ENCODE measurements around the gene SMIM22. TPM values are rescaled to one million over a fixed set of nuclear protein-coding genes. Genes with fewer than 3 reads are reported as not detected.

The SMIM22 gene
- total RNA-seq, 2 donors from 2014 or later: not detected

DNA sequence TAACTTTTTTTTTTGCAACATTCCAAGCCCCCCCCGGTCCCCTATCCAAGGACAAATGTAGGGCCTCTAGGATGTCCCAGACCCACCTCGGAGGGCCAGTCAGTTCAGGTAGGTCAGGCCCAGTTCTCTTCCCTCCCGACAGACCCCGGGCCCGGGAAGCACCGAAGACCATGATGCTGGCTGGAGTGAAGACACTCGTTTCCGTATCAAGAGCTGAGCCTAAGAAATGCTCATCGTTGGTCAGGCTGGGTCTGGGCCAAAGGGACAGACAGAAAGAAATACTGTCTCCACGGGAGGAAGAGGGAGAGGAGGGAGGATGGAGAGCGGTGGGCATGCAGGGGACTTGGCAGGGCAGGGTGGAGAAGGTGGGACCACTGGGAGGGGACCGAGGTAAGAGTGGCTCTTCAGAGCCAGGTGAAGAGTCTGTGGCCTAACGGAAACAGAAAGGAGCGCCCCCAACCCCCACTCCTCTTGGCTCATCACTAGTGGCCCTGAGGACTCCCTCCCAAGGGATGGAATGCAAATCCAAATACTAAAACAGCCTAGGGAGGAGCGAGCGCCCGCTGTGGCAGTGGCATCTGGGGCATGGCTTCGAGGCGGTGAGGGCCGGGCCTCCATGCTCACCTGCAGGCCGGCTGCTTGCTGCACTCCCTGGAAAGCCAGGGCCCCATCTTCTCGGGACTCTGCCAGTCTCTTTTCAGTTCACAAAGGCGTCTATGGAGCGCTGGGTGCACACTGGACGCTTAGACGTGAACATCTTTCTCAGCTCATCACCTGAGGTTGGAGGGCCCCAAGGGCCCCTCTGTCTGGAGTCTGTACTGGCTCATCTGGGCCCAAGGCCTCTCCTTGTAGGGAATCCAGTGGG is 9.0 kb downstream of the SMIM22 start:
- Histone ChIP-seq H3K27me3 (no peaks in the 10 kb centered on the region), H3K4me3 (no peak overlapping the region), H3K36me3 (peaks cover 41% of the 10 kb centered on the region), H3K9me3 (no peaks in the 10 kb centered on the region), H3K27ac (peak overlapping the region; percentile 36 to 52), H3K4me1 (peaks cover 0 to 47% of the 10 kb centered on the region in 2 donors)
- no peak for DNase-seq (ENCODE audit: low spot score)
- TF ChIP-seq, protein P1, sequence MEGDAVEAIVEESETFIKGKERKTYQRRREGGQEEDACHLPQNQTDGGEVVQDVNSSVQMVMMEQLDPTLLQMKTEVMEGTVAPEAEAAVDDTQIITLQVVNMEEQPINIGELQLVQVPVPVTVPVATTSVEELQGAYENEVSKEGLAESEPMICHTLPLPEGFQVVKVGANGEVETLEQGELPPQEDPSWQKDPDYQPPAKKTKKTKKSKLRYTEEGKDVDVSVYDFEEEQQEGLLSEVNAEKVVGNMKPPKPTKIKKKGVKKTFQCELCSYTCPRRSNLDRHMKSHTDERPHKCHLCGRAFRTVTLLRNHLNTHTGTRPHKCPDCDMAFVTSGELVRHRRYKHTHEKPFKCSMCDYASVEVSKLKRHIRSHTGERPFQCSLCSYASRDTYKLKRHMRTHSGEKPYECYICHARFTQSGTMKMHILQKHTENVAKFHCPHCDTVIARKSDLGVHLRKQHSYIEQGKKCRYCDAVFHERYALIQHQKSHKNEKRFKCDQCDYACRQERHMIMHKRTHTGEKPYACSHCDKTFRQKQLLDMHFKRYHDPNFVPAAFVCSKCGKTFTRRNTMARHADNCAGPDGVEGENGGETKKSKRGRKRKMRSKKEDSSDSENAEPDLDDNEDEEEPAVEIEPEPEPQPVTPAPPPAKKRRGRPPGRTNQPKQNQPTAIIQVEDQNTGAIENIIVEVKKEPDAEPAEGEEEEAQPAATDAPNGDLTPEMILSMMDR (IDR thresholded peaks at IDR 0.05): no peak

- Histone ChIP-seq H3K9me3 (no peaks in the 10 kb centered on the region), H3K4me1 (peaks cover 0 to 45% of the 10 kb centered on the region in 2 donors), H3K27me3 (no peaks in the 10 kb centered on the region), H3K27ac (peak overlapping the region; percentile 36 to 52), H3K4me3 (no peak overlapping the region), H3K36me3 (peaks cover 52% of the 10 kb centered on the region)
- no peak for DNase-seq (ENCODE audit: low spot score)
- TF ChIP-seq, protein P1 (IDR thresholded peaks at IDR 0.05): peak in 1 of 2 donors; percentile 54
These were observed 10.1 kb downstream of the SMIM22 start for GRCh38 chr16:4805231-4805630.

GRCh38 chr16:4806280-4806679 is 11.1 kb downstream of the SMIM22 start:
- Histone ChIP-seq H3K4me3 (no peak overlapping the region), H3K27ac (no peak overlapping the region), H3K9me3 (no peaks in the 10 kb centered on the region), H3K27me3 (no peaks in the 10 kb centered on the region), H3K36me3 (peaks cover 61% of the 10 kb centered on the region), H3K4me1 (peaks cover 0 to 34% of the 10 kb centered on the region in 2 donors)
- no peak for DNase-seq (ENCODE audit: low spot score)
- TF ChIP-seq, protein P1 (IDR thresholded peaks at IDR 0.05): no peak

GRCh38 chr16:4811242-4811641 is 16.1 kb downstream of the SMIM22 start:
- TF ChIP-seq, protein P1 (IDR thresholded peaks at IDR 0.05): no peak
- Histone ChIP-seq H3K9me3 (no peaks in the 10 kb centered on the region), H3K4me3 (no peak overlapping the region), H3K27ac (no peak overlapping the region), H3K27me3 (no peaks in the 10 kb centered on the region), H3K4me1 (peaks cover 0 to 17% of the 10 kb centered on the region in 2 donors), H3K36me3 (peaks cover 77% of the 10 kb centered on the region)
- DNase-seq (ENCODE audit: low spot score): no peak

DNA sequence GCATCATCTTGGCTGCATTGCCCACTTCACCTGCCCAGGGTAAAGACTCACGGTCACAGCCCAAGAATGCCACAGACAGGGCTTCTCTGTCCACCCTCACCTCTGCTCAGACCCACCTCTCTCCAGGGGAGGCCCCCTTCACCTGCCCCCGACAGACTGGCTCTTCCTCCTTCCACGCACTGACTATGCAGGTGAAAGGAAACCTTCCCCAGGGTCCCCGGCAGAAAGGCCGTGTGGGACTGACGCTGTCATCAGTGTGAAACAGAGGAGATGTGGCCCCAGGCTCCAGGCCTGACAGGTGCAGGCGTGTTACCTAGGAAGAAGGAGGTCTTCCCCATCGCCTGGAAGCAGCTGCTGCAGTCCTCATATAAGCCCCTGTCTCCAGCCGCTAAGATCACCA is 16.6 kb downstream of the SMIM22 start:
- TF ChIP-seq, protein P1 (IDR thresholded peaks at IDR 0.05): no peak
- H3K9me3 ChIP-seq: no peaks in the 10 kb centered on the region
- no peak for DNase-seq (ENCODE audit: low spot score)
- no peak overlapping the region for H3K4me3 ChIP-seq
- H3K27me3 ChIP-seq: no peaks in the 10 kb centered on the region
- H3K36me3 ChIP-seq: peaks cover 79% of the 10 kb centered on the region
- H3K4me1 ChIP-seq: peaks cover 0 to 17% of the 10 kb centered on the region in 2 donors
- no peak overlapping the region for H3K27ac ChIP-seq

Data from right atrium auricular region (tissue), 2 donors.